PC-3 (cell line): Measurements from ENCODE around the gene CALHM6. TPM values are rescaled to one million over a fixed set of nuclear protein-coding genes. Genes with fewer than 3 reads are reported as not detected.

Experiments used
- ATAC-seq: fragments of 200-7000 bp; cut with Tn5 transposase; 2 replicates; pipeline ENCODE4 v1.9.1; 2020; ENCODE audit warnings: mild to moderate bottlenecking, moderate library complexity
- BruUV-seq: library from RNA; stranded (reverse); fragments of 400-500 nt; replicated peaks from 2 replicates; lab custom pipeline; 2021; lab: Mats Ljungman, UMichigan
- CTCF ChIA-PET: fragments of 300-600 bp; sonication (Branson Sonifier 250); formaldehyde crosslinking; loops from one replicate; lab custom pipeline; 2022; ENCODE audit warnings: antibody characterized with exemption; lab: Charles Lee
- POLR2A ChIA-PET: fragments of 300-600 bp; sonication (Branson Sonifier 250); formaldehyde crosslinking; loops from one replicate; lab custom pipeline; 2022; ENCODE audit warnings: antibody characterized with exemption; ENCODE audit not compliant: unreplicated experiment; lab: Charles Lee
- DNase-seq: peaks from one replicate; pipeline ENCODE4 v3.0.0-alpha.2; 2015
- H2AFZ ChIP-seq: fragments of 300-600 bp; sonication (generic); 2 replicates; pipeline ENCODE4 v1.6.0; 2016; ENCODE audit warnings: antibody characterized with exemption, low read length
- H3F3A ChIP-seq: fragments of 300-600 bp; sonication (generic); one replicate; pipeline ENCODE4 v1.6.0; 2017; ENCODE audit warnings: antibody characterized with exemption, low read length, control low read depth, mild to moderate bottlenecking; ENCODE audit not compliant: unreplicated experiment
- H3K27ac ChIP-seq: fragments of 300-600 bp; sonication (generic); 2 replicates; pipeline ENCODE4 v1.5.1; 2016; ENCODE audit warnings: mild to moderate bottlenecking, low read length
- H3K27me3 ChIP-seq: fragments of 300-600 bp; sonication (generic); 2 replicates; pipeline ENCODE4 v1.6.1; 2016; ENCODE audit warnings: low read length, mixed read lengths
- H3K36me3 ChIP-seq: fragments of 300-600 bp; sonication (generic); 2 replicates; pipeline ENCODE4 v1.6.1; 2016; ENCODE audit warnings: low read depth, mixed run types, low read length, mixed read lengths
- H3K4me1 ChIP-seq: fragments of 300-600 bp; sonication (generic); 2 replicates; pipeline ENCODE4 v1.5.1; 2016; ENCODE audit warnings: low read length; ENCODE audit not compliant: insufficient read depth
- H3K4me2 ChIP-seq: fragments of 300-600 bp; sonication (generic); 2 replicates; pipeline ENCODE4 v1.6.0; 2016; ENCODE audit warnings: low read length
- H3K4me3 ChIP-seq: fragments of 300-600 bp; sonication (generic); 2 replicates; pipeline ENCODE4 v1.5.1; 2016; ENCODE audit warnings: mild to moderate bottlenecking, low read length, mixed read lengths
- H3K79me2 ChIP-seq: fragments of 300-600 bp; sonication (generic); 2 replicates; pipeline ENCODE4 v1.6.1; 2017; ENCODE audit warnings: low read length, mixed read lengths
- H3K9ac ChIP-seq: fragments of 300-600 bp; sonication (generic); 2 replicates; pipeline ENCODE4 v1.6.0; 2016; ENCODE audit warnings: mild to moderate bottlenecking, low read length
- H3K9me2 ChIP-seq: fragments of 300-600 bp; sonication (generic); replicated peaks from 2 replicates; pipeline ENCODE4 v1.6.1; 2016; ENCODE audit warnings: mixed run types, low read length, mixed read lengths
- H3K9me3 ChIP-seq: fragments of 300-600 bp; sonication (generic); 2 replicates; pipeline ENCODE4 v1.6.1; 2016; ENCODE audit warnings: low read length, mixed read lengths
- H4K20me1 ChIP-seq: fragments of 300-600 bp; sonication (generic); 2 replicates; pipeline ENCODE4 v1.6.1; 2016; ENCODE audit warnings: low read length, mixed read lengths
- CTCF ChIP-seq: fragments of 300-600 bp; sonication (generic); conservative IDR thresholded peaks from 2 replicates; pipeline ENCODE4 v1.5.1; 2017; ENCODE audit warnings: antibody characterized with exemption, low read depth, mild to moderate bottlenecking, low read length
- EZH2 ChIP-seq: fragments of 300-600 bp; sonication (generic); IDR thresholded peaks from one replicate; pipeline ENCODE4 v1.6.1; 2017; ENCODE audit warnings: antibody characterized with exemption, mild to moderate bottlenecking, low read length; ENCODE audit not compliant: unreplicated experiment
- EZH2phosphoT487 ChIP-seq: fragments of 300-600 bp; sonication (generic); IDR thresholded peaks from 2 replicates; pipeline ENCODE4 v1.6.1; 2018; ENCODE audit warnings: mild to moderate bottlenecking, antibody characterized with exemption, low read length, borderline replicate concordance
- intact Hi-C: fragments of 100-400 bp; cut with micrococcal nuclease; formaldehyde crosslinking; loops from 2 replicates; pipeline ENCODE4 v1.9.0; 2023
- total RNA-seq: library from RNA; depleted of rRNA; stranded (reverse); fragments of >200 nt; gene quantifications from 2 replicates; pipeline ENCODE4 v1.2.3, GENCODE V29; 2014

The CALHM6 gene
- total RNA-seq, 1 experiment from 2014 or later = not detected

DNA sequence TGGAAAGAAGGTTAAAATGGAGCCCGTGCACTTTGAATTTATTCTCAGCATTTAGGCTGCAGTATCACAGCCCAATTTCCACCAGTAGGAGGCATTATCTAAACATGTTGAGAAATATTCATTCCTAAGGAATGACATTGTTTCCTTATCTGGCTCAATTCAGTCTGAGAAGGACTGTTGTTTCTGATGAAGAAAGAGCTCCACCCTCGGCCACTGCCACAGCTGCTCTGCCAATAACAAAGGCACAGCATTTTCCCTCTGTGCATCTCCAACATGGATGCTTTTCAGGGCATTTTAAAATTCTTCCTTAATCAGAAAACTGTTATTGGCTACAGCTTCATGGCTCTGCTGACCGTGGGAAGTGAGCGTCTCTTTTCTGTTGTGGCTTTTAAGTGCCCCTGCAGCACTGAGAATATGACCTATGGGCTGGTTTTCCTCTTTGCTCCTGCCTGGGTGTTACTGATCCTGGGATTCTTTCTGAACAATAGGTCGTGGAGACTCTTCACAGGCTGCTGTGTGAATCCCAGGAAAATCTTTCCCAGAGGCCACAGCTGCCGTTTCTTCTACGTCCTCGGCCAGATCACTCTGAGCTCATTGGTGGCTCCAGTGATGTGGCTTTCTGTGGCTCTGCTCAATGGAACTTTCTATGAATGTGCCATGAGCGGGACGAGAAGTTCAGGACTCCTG is 50.4 kb downstream of the CALHM6 start, which contains the start of gene CALHM5:
Gene CALHM5, plus strand, starts transcription at position 216 of the 687 bp plus-strand sequence. Its CDS starts 58 bp downstream, at position 274.
- Histone ChIP-seq H3K4me3 (no peak within 1 kb of the TSS), H3K36me3 (no peaks in the 10 kb centered on the region), H2AFZ (peak within 1 kb of the TSS; percentile 59; the same call in 1 of the 2 replicates), H3K27ac (no peak within 1 kb of the TSS), H3K9me2 (no peaks in the 10 kb centered on the region), H3K27me3 (no peaks in the 10 kb centered on the region), H3K79me2 (no peaks in the 10 kb centered on the region), H3K4me2 (no peak within 1 kb of the TSS), H3K9me3 (no peaks in the 10 kb centered on the region), H3F3A (no peaks in the 10 kb centered on the region), H3K9ac (no peak within 1 kb of the TSS), H3K4me1 (0 out of 2 replicates have a peak, but pooled peaks cover 5% of the 10 kb centered on the region), H4K20me1 (no peaks in the 10 kb centered on the region)
- BruUV-seq = no TSS peak
- ChIA-PET CTCF (interaction anchor here (0.6 to 1.0 kb wide), 5 partner anchors 19 to 65 kb away, joined by 3 to 9 read pairs (median 4); no protein-coding TSS in a partner anchor), POLR2A (no interaction called here)
- ATAC-seq = peak; percentile 81
- DNase-seq = peak; percentile 83
- peak; percentile 71 for TF ChIP-seq CTCF
- no peak for TF ChIP-seq EZH2
- intact Hi-C loops = no loop called here

GRCh38 chr6:116512111-116512559 is 51.0 kb downstream of the CALHM6 start:
- intact Hi-C loops = no loop called here
- Histone ChIP-seq H3K9me2 (no peaks in the 10 kb centered on the region), H3K4me3 (no peak overlapping the region), H3K36me3 (no peaks in the 10 kb centered on the region), H3F3A (no peaks in the 10 kb centered on the region), H3K4me2 (no peak overlapping the region), H3K4me1 (0 out of 2 replicates have a peak, but pooled peaks cover 5% of the 10 kb centered on the region), H3K79me2 (no peaks in the 10 kb centered on the region), H3K27ac (no peak overlapping the region), H4K20me1 (no peaks in the 10 kb centered on the region), H2AFZ (peak overlapping the region; percentile 59; the same call in 1 of the 2 replicates), H3K9ac (no peak overlapping the region), H3K9me3 (no peaks in the 10 kb centered on the region), H3K27me3 (no peaks in the 10 kb centered on the region)
- DNase-seq (no peak), ATAC-seq (no peak)
- ChIA-PET CTCF (interaction anchor here (0.6 to 1.0 kb wide), 5 partner anchors 18 to 66 kb away, joined by 3 to 9 read pairs (median 4); no protein-coding TSS in a partner anchor), POLR2A (no interaction called here)
- BruUV-seq = no TSS peak
- TF ChIP-seq EZH2phosphoT487 (no peak), CTCF (no peak), EZH2 (no peak)

- H3K4me2 ChIP-seq = no peak overlapping the region
- POLR2A ChIA-PET = no interaction called here
Observed at GRCh38 chr6:116512734-116513133, 51.6 kb downstream of the CALHM6 start.

More at GRCh38 chr6:116512734-116513133, 51.6 kb downstream of the CALHM6 start:
- H3K9ac ChIP-seq = no peak overlapping the region
- H2AFZ ChIP-seq = no peak overlapping the region
- H3K27ac ChIP-seq = no peak overlapping the region
- intact Hi-C loops = no loop called here
- no peaks in the 10 kb centered on the region for H4K20me1 ChIP-seq
- TF ChIP-seq EZH2 (no peak), CTCF (no peak), EZH2phosphoT487 (no peak)
- no peaks in the 10 kb centered on the region for H3K36me3 ChIP-seq
- H3K9me3 ChIP-seq = no peaks in the 10 kb centered on the region
- no peaks in the 10 kb centered on the region for H3K9me2 ChIP-seq
- no peaks in the 10 kb centered on the region for H3K79me2 ChIP-seq
- no peaks in the 10 kb centered on the region for H3K27me3 ChIP-seq
- 0 out of 2 replicates have a peak, but pooled peaks cover 5% of the 10 kb centered on the region for H3K4me1 ChIP-seq
- BruUV-seq = no TSS peak
- H3K4me3 ChIP-seq = no peak overlapping the region
- no peak for DNase-seq
- CTCF ChIA-PET = no interaction called here
- ATAC-seq = no peak
- H3F3A ChIP-seq = no peaks in the 10 kb centered on the region
